ENCODE measurements around the gene SLC12A7. TPM values are rescaled to one million over a fixed set of nuclear protein-coding genes. Genes with fewer than 3 reads are reported as not detected.

Gene SLC12A7
- total and polyA plus RNA-seq, 2 donors (not counting 1 experiment from before 2014, with no cell fraction given) = 2.9 to 23.9 TPM

GRCh38 chr5:1153428-1153827 lies 41.6 kb upstream of the SLC12A7 start:
- Histone ChIP-seq H4K20me1 (ENCODE audit: control insufficient read depth, extremely low read depth, insufficient read depth, low read length) (no peaks in the 10 kb centered on the region), H3K9ac (ENCODE audit: insufficient read depth, low read length) (no peak overlapping the region), H3K79me2 (ENCODE audit: control insufficient read depth, insufficient read depth, low read length) (no peaks in the 10 kb centered on the region), H3K27ac (ENCODE audit: insufficient read depth, low read length) (no peak overlapping the region), H3K27me3 (ENCODE audit: control insufficient read depth, insufficient read depth, low read length) (peaks cover 14% of the 10 kb centered on the region), H3K36me3 (ENCODE audit: control insufficient read depth, insufficient read depth, low read length) (no peaks in the 10 kb centered on the region), H3K4me2 (ENCODE audit: extremely low read depth, insufficient read depth, low read length) (no peak overlapping the region), H3K4me1 (ENCODE audit: control insufficient read depth, extremely low read depth, insufficient read depth, low read length) (no peaks in the 10 kb centered on the region), H3K4me3 (replicated peaks in 1 of 4; ENCODE audit: control extremely low read depth in 1 of 4, insufficient read depth in 1 of 4, low read depth in 3 of 4, low read length in 4 of 4) (no peak overlapping the region), H3K9me3 (ENCODE audit: control insufficient read depth, insufficient read depth, low read depth, low read length) (no peaks in the 10 kb centered on the region), H2AFZ (ENCODE audit: low read length) (no peak overlapping the region)
- TF ChIP-seq CTCF (conservative IDR thresholded peaks at IDR 0.05 in 1 of 2, IDR thresholded peaks at IDR 0.05 in 1 of 2; ENCODE audit: low read depth in 1 of 2, low read length in 2 of 2) (no peak), EZH2 (IDR thresholded peaks at IDR 0.05; ENCODE audit: low read length, missing control alignments) (no peak)
- no peak for DNase-seq (ENCODE audit: low read depth in 2 of 2)

GRCh38 chr5:1152771-1153282 lies 41.0 kb upstream of the SLC12A7 start:
- no peaks in the 10 kb centered on the region for H4K20me1 ChIP-seq (ENCODE audit: control insufficient read depth, extremely low read depth, insufficient read depth, low read length)
- no peak for DNase-seq (ENCODE audit: low read depth in 2 of 2)
- no peaks in the 10 kb centered on the region for H3K36me3 ChIP-seq (ENCODE audit: control insufficient read depth, insufficient read depth, low read length)
- H3K27ac ChIP-seq (ENCODE audit: insufficient read depth, low read length) = no peak overlapping the region
- no peaks in the 10 kb centered on the region for H3K9me3 ChIP-seq (ENCODE audit: control insufficient read depth, insufficient read depth, low read depth, low read length)
- no peak overlapping the region for H3K4me2 ChIP-seq (ENCODE audit: extremely low read depth, insufficient read depth, low read length)
- H3K9ac ChIP-seq (ENCODE audit: insufficient read depth, low read length) = no peak overlapping the region
- H3K4me3 ChIP-seq (replicated peaks in 1 of 4; ENCODE audit: control extremely low read depth in 1 of 4, insufficient read depth in 1 of 4, low read depth in 3 of 4, low read length in 4 of 4) = no peak overlapping the region
- TF ChIP-seq EZH2 (IDR thresholded peaks at IDR 0.05; ENCODE audit: low read length, missing control alignments) (no peak), CTCF (conservative IDR thresholded peaks at IDR 0.05 in 1 of 2, IDR thresholded peaks at IDR 0.05 in 1 of 2; ENCODE audit: low read depth in 1 of 2, low read length in 2 of 2) (no peak)
- H3K4me1 ChIP-seq (ENCODE audit: control insufficient read depth, extremely low read depth, insufficient read depth, low read length) = no peaks in the 10 kb centered on the region
- H2AFZ ChIP-seq (ENCODE audit: low read length) = no peak overlapping the region
- peaks cover 14% of the 10 kb centered on the region for H3K27me3 ChIP-seq (ENCODE audit: control insufficient read depth, insufficient read depth, low read length)
- no peaks in the 10 kb centered on the region for H3K79me2 ChIP-seq (ENCODE audit: control insufficient read depth, insufficient read depth, low read length)

- H3K27ac ChIP-seq (ENCODE audit: insufficient read depth, low read length) = no peak overlapping the region
- no peak for DNase-seq (ENCODE audit: low read depth in 2 of 2)
- TF ChIP-seq CTCF (conservative IDR thresholded peaks at IDR 0.05 in 1 of 2, IDR thresholded peaks at IDR 0.05 in 1 of 2; ENCODE audit: low read depth in 1 of 2, low read length in 2 of 2) = no peak
- no peak for TF ChIP-seq EZH2 (IDR thresholded peaks at IDR 0.05; ENCODE audit: low read length, missing control alignments)
- no peaks in the 10 kb centered on the region for H4K20me1 ChIP-seq (ENCODE audit: control insufficient read depth, extremely low read depth, insufficient read depth, low read length)
- no peak overlapping the region for H3K4me2 ChIP-seq (ENCODE audit: extremely low read depth, insufficient read depth, low read length)
- H3K36me3 ChIP-seq (ENCODE audit: control insufficient read depth, insufficient read depth, low read length) = no peaks in the 10 kb centered on the region
- no peak overlapping the region for H3K9ac ChIP-seq (ENCODE audit: insufficient read depth, low read length)
- no peaks in the 10 kb centered on the region for H3K79me2 ChIP-seq (ENCODE audit: control insufficient read depth, insufficient read depth, low read length)
- peaks cover 14% of the 10 kb centered on the region for H3K27me3 ChIP-seq (ENCODE audit: control insufficient read depth, insufficient read depth, low read length)
- H3K4me1 ChIP-seq (ENCODE audit: control insufficient read depth, extremely low read depth, insufficient read depth, low read length) = no peaks in the 10 kb centered on the region
- no peak overlapping the region for H2AFZ ChIP-seq (ENCODE audit: low read length)
- H3K9me3 ChIP-seq (ENCODE audit: control insufficient read depth, insufficient read depth, low read depth, low read length) = no peaks in the 10 kb centered on the region
- H3K4me3 ChIP-seq (replicated peaks in 1 of 4; ENCODE audit: control extremely low read depth in 1 of 4, insufficient read depth in 1 of 4, low read depth in 3 of 4, low read length in 4 of 4) = no peak overlapping the region
Observed at GRCh38 chr5:1152156-1152555, 40.3 kb upstream of the SLC12A7 start.
